GM23248 (cell line): ENCODE data around the gene CREB1. TPM values are rescaled to one million over a fixed set of nuclear protein-coding genes. Genes with fewer than 3 reads are reported as not detected.

Experiments
- DNase-seq: peaks from one replicate; pipeline ENCODE4 v3.0.0-alpha.2; 2015
- H2AFZ ChIP-seq: fragments of 200-600 bp; sonication (generic); 2 replicates; pipeline ENCODE4 v1.6.1; 2016; ENCODE audit warnings: antibody characterized with exemption
- H3F3A ChIP-seq: fragments of 200-600 bp; sonication (generic); 2 replicates; pipeline ENCODE4 v1.6.1; 2016; ENCODE audit warnings: mild to moderate bottlenecking, antibody characterized with exemption, mixed run types; ENCODE audit not compliant: insufficient read depth
- H3K27ac ChIP-seq: fragments of 200-600 bp; sonication (generic); 2 replicates; pipeline ENCODE4 v1.5.1; 2016; ENCODE audit warnings: mild to moderate bottlenecking
- H3K27me3 ChIP-seq: fragments of 200-600 bp; sonication (generic); replicated peaks from 2 replicates; pipeline ENCODE4 v1.6.1; 2016; ENCODE audit warnings: mild to moderate bottlenecking; ENCODE audit not compliant: insufficient read depth
- H3K36me3 ChIP-seq: fragments of 200-600 bp; sonication (generic); 2 replicates; pipeline ENCODE4 v1.6.1; 2016; ENCODE audit warnings: low read depth, mild to moderate bottlenecking
- H3K4me1 ChIP-seq: fragments of 200-600 bp; sonication (generic); 2 replicates; pipeline ENCODE4 v1.6.1; 2016; ENCODE audit warnings: mild to moderate bottlenecking; ENCODE audit not compliant: insufficient read depth
- H3K4me2 ChIP-seq: fragments of 200-600 bp; sonication (generic); one replicate; pipeline ENCODE4 v1.6.1; 2016; ENCODE audit warnings: mild to moderate bottlenecking; ENCODE audit not compliant: unreplicated experiment
- H3K4me3 ChIP-seq: fragments of 200-600 bp; sonication (generic); 2 replicates; pipeline ENCODE4 v1.5.1; 2016; ENCODE audit warnings: mild to moderate bottlenecking
- H3K79me2 ChIP-seq: fragments of 200-600 bp; sonication (generic); 2 replicates; pipeline ENCODE4 v1.6.1; 2016; ENCODE audit warnings: mild to moderate bottlenecking; ENCODE audit not compliant: insufficient read depth
- H3K9ac ChIP-seq: fragments of 200-600 bp; sonication (generic); 2 replicates; pipeline ENCODE4 v1.6.1; 2016; ENCODE audit warnings: mild to moderate bottlenecking
- H3K9me2 ChIP-seq: fragments of 200-600 bp; sonication (generic); 2 replicates; pipeline ENCODE4 v1.6.1; 2016; ENCODE audit warnings: mixed run types, mild to moderate bottlenecking, moderate library complexity; ENCODE audit not compliant: insufficient read depth
- H3K9me3 ChIP-seq: fragments of 200-600 bp; sonication (generic); one replicate; pipeline ENCODE4 v1.6.1; 2017; ENCODE audit warnings: low read depth
- H4K20me1 ChIP-seq: fragments of 200-600 bp; sonication (generic); 2 replicates; pipeline ENCODE4 v1.6.0; 2016; ENCODE audit not compliant: insufficient read depth
- EZH2 ChIP-seq: fragments of 200-600 bp; sonication (generic); IDR thresholded peaks from 2 replicates; pipeline ENCODE4 v1.6.1; 2018; ENCODE audit warnings: antibody characterized with exemption, mild to moderate bottlenecking; ENCODE audit not compliant: insufficient read depth, poor library complexity, severe bottlenecking
- EZH2phosphoT487 ChIP-seq: fragments of 200-600 bp; sonication (generic); IDR thresholded peaks from 2 replicates; pipeline ENCODE4 v1.6.1; 2018; ENCODE audit warnings: antibody characterized with exemption, moderate library complexity, mild to moderate bottlenecking, low read depth; ENCODE audit not compliant: insufficient read depth
- WGBS, 2 experiments: methylation state at CpG; one replicate each; pipeline ENCODE4 v1.1.6; 2015 to 2017; ENCODE audit warnings: low lambda C conversion rate in 2 of 2, low coverage in 1 of 2; ENCODE audit errors: missing lambda C conversion rate in 2 of 2; 5-methylcytosine and 5-hydroxymethylcytosine counted together
- in situ Hi-C: fragments of 300-500 bp; cut with MboI; formaldehyde crosslinking; loops from 2 replicates; pipeline ENCODE4 v1.15.0; 2020
- polyA plus RNA-seq: library from polyadenylated mRNA; unstranded; fragments of >200 nt; fragmentation: Nextera tagmentation; extraction: Ambion mirVana; gene quantifications from 2 replicates; pipeline ENCODE4 v1.2.1, GENCODE V29; 2016
- total RNA-seq: library from RNA; depleted of rRNA; stranded (reverse); fragments of >200 nt; shearing (Covaris generic); gene quantifications from 2 replicates; pipeline ENCODE4 v1.2.3, GENCODE V29; 2014

The CREB1 gene
- total and polyA plus RNA-seq, 2 experiments from 2014 or later = 37.7 to 71.8 TPM

DNA sequence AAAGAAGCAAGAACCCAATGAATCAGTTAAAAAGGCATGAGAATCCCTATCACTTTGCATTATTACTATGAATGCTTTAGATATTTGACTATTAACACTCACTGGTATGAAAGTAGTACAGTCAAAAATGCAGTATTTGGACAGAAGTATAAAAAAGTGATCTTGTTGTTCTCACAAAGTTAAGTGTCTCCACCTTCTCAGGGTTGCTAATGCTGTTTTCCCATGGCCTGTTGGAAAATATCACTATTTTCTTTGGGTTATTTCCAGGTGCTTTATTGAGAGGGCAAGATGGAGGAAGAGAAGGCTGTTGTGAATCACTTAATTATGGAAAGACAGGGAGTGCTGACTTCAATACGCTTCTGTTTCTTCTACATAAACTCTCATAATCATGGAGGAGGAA lies 13.6 kb upstream of the CREB1 start:
- Histone ChIP-seq H2AFZ (peak overlapping the region; percentile 40), H3K9ac (peak overlapping the region; percentile 70), H3K27me3 (no peaks in the 10 kb centered on the region), H4K20me1 (no peaks in the 10 kb centered on the region), H3K4me3 (no peak overlapping the region), H3K4me2 (peak overlapping the region; percentile 45), H3K27ac (peak overlapping the region; percentile 94), H3K36me3 (no peaks in the 10 kb centered on the region), H3K9me3 (no peaks in the 10 kb centered on the region), H3K4me1 (peaks cover 55% of the 10 kb centered on the region), H3K79me2 (no peaks in the 10 kb centered on the region), H3F3A (peaks cover 54% of the 10 kb centered on the region), H3K9me2 (no peaks in the 10 kb centered on the region; the same call in 1 of the 2 replicates)
- TF ChIP-seq EZH2 (no peak), EZH2phosphoT487 (no peak)
- peak; percentile 73 for DNase-seq
- WGBS, 2 experiments = 94 to 100% methylated on average over 1 of the region's 1 CpG
- in situ Hi-C loops = no loop called here

GRCh38 chr2:207523005-207523404 lies 6.8 kb upstream of the CREB1 start:
- TF ChIP-seq EZH2 (no peak), EZH2phosphoT487 (no peak)
- Histone ChIP-seq H3K9ac (no peak overlapping the region), H4K20me1 (no peaks in the 10 kb centered on the region), H3K27ac (no peak overlapping the region), H3K4me3 (no peak overlapping the region), H3K4me2 (no peak overlapping the region), H3K79me2 (peaks cover 3% of the 10 kb centered on the region), H3F3A (peaks cover 4% of the 10 kb centered on the region; the same call in 1 of the 2 replicates), H3K4me1 (peaks cover 13% of the 10 kb centered on the region; the same call in 1 of the 2 replicates), H3K27me3 (no peaks in the 10 kb centered on the region), H3K36me3 (no peaks in the 10 kb centered on the region), H3K9me3 (no peaks in the 10 kb centered on the region), H3K9me2 (no peaks in the 10 kb centered on the region), H2AFZ (no peak overlapping the region)
- WGBS, 2 experiments = 100% methylated on average over 1 of the region's 1 CpG
- no peak for DNase-seq
- in situ Hi-C loops = no loop called here

- peaks cover 22% of the 10 kb centered on the region for H3K4me1 ChIP-seq
- WGBS, 2 experiments = 51 to 64% methylated on average over 1 of the region's 1 CpG
- H3K9ac ChIP-seq = no peak overlapping the region
- H3K36me3 ChIP-seq = no peaks in the 10 kb centered on the region
- no peaks in the 10 kb centered on the region for H3K27me3 ChIP-seq
- H3F3A ChIP-seq = peaks cover 4% of the 10 kb centered on the region; the same call in 1 of the 2 replicates
- no peaks in the 10 kb centered on the region for H3K9me2 ChIP-seq
- H2AFZ ChIP-seq = no peak overlapping the region
- peaks cover 16% of the 10 kb centered on the region for H3K79me2 ChIP-seq
- in situ Hi-C loops = no loop called here
- TF ChIP-seq EZH2phosphoT487 = no peak
- H3K27ac ChIP-seq = no peak overlapping the region
- H4K20me1 ChIP-seq = no peaks in the 10 kb centered on the region
- DNase-seq = no peak
- no peaks in the 10 kb centered on the region for H3K9me3 ChIP-seq
- no peak overlapping the region for H3K4me3 ChIP-seq
- H3K4me2 ChIP-seq = no peak overlapping the region
These were observed 4.5 kb upstream of the CREB1 start for GRCh38 chr2:207525296-207525695.

- peaks cover 51% of the 10 kb centered on the region for H3K79me2 ChIP-seq
- peak; percentile 52 for DNase-seq
- no peaks in the 10 kb centered on the region for H3K9me2 ChIP-seq
- TF ChIP-seq EZH2 (no peak), EZH2phosphoT487 (no peak)
- H2AFZ ChIP-seq = peak overlapping the region; percentile 31
- in situ Hi-C loops = no loop called here
- peak overlapping the region; percentile 98 for H3K27ac ChIP-seq
- H3K4me3 ChIP-seq = peak overlapping the region; percentile 74
- peaks cover 15% of the 10 kb centered on the region for H3F3A ChIP-seq
- H3K27me3 ChIP-seq = no peaks in the 10 kb centered on the region
- no peaks in the 10 kb centered on the region for H3K9me3 ChIP-seq
- no peaks in the 10 kb centered on the region for H4K20me1 ChIP-seq
- peak overlapping the region; percentile 97 for H3K9ac ChIP-seq
- 4 to 5% methylated on average over 15 to 16 of the region's 17 CpGs for WGBS, 2 experiments
- no peaks in the 10 kb centered on the region for H3K36me3 ChIP-seq
- H3K4me2 ChIP-seq = peak overlapping the region; percentile 74
- H3K4me1 ChIP-seq = peaks cover 40% of the 10 kb centered on the region
These were observed 807 bp upstream of the CREB1 start for GRCh38 chr2:207528980-207529329.
